GM23248 (cell line): ENCODE results near the gene ELMO1.

ENCODE experiments used
- EZH2 ChIP-seq: fragments of 200-600 bp; sonication (generic); IDR thresholded peaks from 2 replicates; pipeline ENCODE4 v1.6.1; 2018; ENCODE audit warnings: antibody characterized with exemption, mild to moderate bottlenecking; ENCODE audit not compliant: insufficient read depth, poor library complexity, severe bottlenecking
- EZH2phosphoT487 ChIP-seq: fragments of 200-600 bp; sonication (generic); IDR thresholded peaks from 2 replicates; pipeline ENCODE4 v1.6.1; 2018; ENCODE audit warnings: antibody characterized with exemption, moderate library complexity, mild to moderate bottlenecking, low read depth; ENCODE audit not compliant: insufficient read depth

- TF ChIP-seq EZH2 (no peak), EZH2phosphoT487 (no peak)
These were observed 337.8 kb downstream of the ELMO1 start for GRCh38 chr7:37110660-37111424.
